SK-N-SH (cell line): ENCODE results near the gene PARN.

Experiments used
- CHD2 ChIP-seq: fragments of 150-350 bp; IDR thresholded peaks from 2 replicates; pipeline ENCODE4 v1.6.1; 2018; ENCODE audit warnings: low read length; ENCODE audit not compliant: partially characterized antibody
- EP300 ChIP-seq, 2 experiments: IDR thresholded peaks; 2 replicates each; pipeline versions ENCODE4 v1.4.0 to v1.6.1; 2012; ENCODE audit warnings: borderline replicate concordance in 1 of 2, low read depth in 1 of 2, low read length in 1 of 2
- EZH2phosphoT487 ChIP-seq: fragments of 200-600 bp; sonication (generic); IDR thresholded peaks from 2 replicates; pipeline ENCODE4 v1.6.1; 2017; ENCODE audit warnings: low read depth, mixed run types, mild to moderate bottlenecking, antibody characterized with exemption, moderate library complexity, borderline replicate concordance
- MEF2A ChIP-seq: IDR thresholded peaks from 2 replicates; pipeline ENCODE4 v1.4.0; 2012; ENCODE audit warnings: low read depth, borderline replicate concordance
- MXI1 ChIP-seq: IDR thresholded peaks from 2 replicates; pipeline ENCODE4 v1.6.1; 2012; ENCODE audit warnings: mild to moderate bottlenecking, low read depth, low read length, improper control_type of control experiment
- POLR2AphosphoS5 ChIP-seq: IDR thresholded peaks from 2 replicates; pipeline ENCODE4 v1.6.1; 2012; ENCODE audit warnings: low read depth, low read length
- RAD21 ChIP-seq: IDR thresholded peaks from 2 replicates; pipeline ENCODE4 v1.6.1; 2012; ENCODE audit warnings: mild to moderate bottlenecking, low read length
- RCOR1 ChIP-seq: fragments of 150-350 bp; IDR thresholded peaks from 2 replicates; pipeline ENCODE4 v1.6.1; 2017; ENCODE audit warnings: antibody characterized with exemption, low read length
- SMC3 ChIP-seq: IDR thresholded peaks from 2 replicates; pipeline ENCODE4 v1.6.1; 2012; ENCODE audit warnings: low read depth, low read length, improper control_type of control experiment
- TF ChIP-seq, protein P1 (sequence below): IDR thresholded peaks from 2 replicates; pipeline ENCODE4 v1.6.1; 2012; ENCODE audit warnings: mild to moderate bottlenecking, low read depth, low read length, moderate library complexity
- TF ChIP-seq, protein P2 (sequence below): fragments of 200-600 bp; sonication (generic); IDR thresholded peaks from 2 replicates; pipeline ENCODE4 v1.6.1; 2017; ENCODE audit warnings: antibody characterized with exemption, mild to moderate bottlenecking, moderate library complexity
- TF ChIP-seq, protein P3 (sequence below): fragments of 150-350 bp; IDR thresholded peaks from 2 replicates; pipeline ENCODE4 v1.6.1; 2017; ENCODE audit warnings: antibody characterized with exemption, low read length, low read depth, borderline replicate concordance

DNA sequence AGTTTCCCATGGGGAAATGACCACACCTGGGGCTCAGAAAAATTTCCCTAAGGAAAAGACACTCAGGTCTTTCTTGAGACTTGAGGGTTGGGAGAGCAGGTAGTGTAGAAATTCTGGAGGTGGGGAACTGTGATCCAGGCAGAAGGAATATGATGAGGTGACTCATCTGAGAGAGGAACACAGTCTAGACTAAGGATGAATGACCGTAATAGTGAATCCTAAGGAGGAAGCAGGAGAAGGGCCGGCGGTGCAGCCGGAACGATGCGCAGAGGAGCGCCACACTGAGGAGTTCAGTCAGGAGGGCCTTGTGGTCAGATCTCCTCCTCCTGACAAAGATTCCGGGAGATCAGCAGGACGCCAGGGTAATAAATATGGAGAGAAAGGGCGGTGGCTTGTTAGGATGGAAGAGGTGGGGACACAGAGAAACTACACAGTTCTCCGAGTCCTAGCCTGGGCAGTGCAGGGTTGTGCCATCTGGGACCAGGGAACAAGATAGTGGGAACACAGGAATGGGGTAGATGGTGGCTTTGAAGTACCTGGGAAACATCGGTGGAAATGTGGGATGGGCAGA lies 135.6 kb downstream of the PARN start:
- TF ChIP-seq, protein P1, sequence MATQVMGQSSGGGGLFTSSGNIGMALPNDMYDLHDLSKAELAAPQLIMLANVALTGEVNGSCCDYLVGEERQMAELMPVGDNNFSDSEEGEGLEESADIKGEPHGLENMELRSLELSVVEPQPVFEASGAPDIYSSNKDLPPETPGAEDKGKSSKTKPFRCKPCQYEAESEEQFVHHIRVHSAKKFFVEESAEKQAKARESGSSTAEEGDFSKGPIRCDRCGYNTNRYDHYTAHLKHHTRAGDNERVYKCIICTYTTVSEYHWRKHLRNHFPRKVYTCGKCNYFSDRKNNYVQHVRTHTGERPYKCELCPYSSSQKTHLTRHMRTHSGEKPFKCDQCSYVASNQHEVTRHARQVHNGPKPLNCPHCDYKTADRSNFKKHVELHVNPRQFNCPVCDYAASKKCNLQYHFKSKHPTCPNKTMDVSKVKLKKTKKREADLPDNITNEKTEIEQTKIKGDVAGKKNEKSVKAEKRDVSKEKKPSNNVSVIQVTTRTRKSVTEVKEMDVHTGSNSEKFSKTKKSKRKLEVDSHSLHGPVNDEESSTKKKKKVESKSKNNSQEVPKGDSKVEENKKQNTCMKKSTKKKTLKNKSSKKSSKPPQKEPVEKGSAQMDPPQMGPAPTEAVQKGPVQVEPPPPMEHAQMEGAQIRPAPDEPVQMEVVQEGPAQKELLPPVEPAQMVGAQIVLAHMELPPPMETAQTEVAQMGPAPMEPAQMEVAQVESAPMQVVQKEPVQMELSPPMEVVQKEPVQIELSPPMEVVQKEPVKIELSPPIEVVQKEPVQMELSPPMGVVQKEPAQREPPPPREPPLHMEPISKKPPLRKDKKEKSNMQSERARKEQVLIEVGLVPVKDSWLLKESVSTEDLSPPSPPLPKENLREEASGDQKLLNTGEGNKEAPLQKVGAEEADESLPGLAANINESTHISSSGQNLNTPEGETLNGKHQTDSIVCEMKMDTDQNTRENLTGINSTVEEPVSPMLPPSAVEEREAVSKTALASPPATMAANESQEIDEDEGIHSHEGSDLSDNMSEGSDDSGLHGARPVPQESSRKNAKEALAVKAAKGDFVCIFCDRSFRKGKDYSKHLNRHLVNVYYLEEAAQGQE, result no peak
- TF ChIP-seq, protein P2, sequence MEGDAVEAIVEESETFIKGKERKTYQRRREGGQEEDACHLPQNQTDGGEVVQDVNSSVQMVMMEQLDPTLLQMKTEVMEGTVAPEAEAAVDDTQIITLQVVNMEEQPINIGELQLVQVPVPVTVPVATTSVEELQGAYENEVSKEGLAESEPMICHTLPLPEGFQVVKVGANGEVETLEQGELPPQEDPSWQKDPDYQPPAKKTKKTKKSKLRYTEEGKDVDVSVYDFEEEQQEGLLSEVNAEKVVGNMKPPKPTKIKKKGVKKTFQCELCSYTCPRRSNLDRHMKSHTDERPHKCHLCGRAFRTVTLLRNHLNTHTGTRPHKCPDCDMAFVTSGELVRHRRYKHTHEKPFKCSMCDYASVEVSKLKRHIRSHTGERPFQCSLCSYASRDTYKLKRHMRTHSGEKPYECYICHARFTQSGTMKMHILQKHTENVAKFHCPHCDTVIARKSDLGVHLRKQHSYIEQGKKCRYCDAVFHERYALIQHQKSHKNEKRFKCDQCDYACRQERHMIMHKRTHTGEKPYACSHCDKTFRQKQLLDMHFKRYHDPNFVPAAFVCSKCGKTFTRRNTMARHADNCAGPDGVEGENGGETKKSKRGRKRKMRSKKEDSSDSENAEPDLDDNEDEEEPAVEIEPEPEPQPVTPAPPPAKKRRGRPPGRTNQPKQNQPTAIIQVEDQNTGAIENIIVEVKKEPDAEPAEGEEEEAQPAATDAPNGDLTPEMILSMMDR, result no peak
- no peak for TF ChIP-seq POLR2AphosphoS5
- TF ChIP-seq MEF2A, result no peak
- TF ChIP-seq EP300 (IDR thresholded peaks at IDR 0.05; ENCODE audit: borderline replicate concordance in 1 of 2, low read depth in 1 of 2, low read length in 1 of 2), result no peak
- TF ChIP-seq, protein P3, sequence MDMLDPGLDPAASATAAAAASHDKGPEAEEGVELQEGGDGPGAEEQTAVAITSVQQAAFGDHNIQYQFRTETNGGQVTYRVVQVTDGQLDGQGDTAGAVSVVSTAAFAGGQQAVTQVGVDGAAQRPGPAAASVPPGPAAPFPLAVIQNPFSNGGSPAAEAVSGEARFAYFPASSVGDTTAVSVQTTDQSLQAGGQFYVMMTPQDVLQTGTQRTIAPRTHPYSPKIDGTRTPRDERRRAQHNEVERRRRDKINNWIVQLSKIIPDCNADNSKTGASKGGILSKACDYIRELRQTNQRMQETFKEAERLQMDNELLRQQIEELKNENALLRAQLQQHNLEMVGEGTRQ, result no peak
- no peak for TF ChIP-seq SMC3
- no peak for TF ChIP-seq MXI1
- no peak for TF ChIP-seq CHD2
- TF ChIP-seq RCOR1, result no peak
- no peak for TF ChIP-seq EZH2phosphoT487
- TF ChIP-seq RAD21, result no peak
